HG02642 (cell line): ENCODE results near the gene CEP63.

Experiments
- ATAC-seq: cut with Tn5 transposase; IDR thresholded peaks from one replicate; pipeline ENCODE4 v1.9.1; 2021; ENCODE audit warnings: mild to moderate bottlenecking; ENCODE audit not compliant: unreplicated experiment, poor library complexity

CEP63 gene

GRCh38 chr3:134466331-134466730, 19.5 kb upstream of the CEP63 start:
- ATAC-seq, result no peak

GRCh38 chr3:134468519-134468918, 17.3 kb upstream of the CEP63 start:
- ATAC-seq, result no peak

- no peak for ATAC-seq
Observed at GRCh38 chr3:134471521-134472193, 14.2 kb upstream of the CEP63 start.

GRCh38 chr3:134472831-134473230, 13.0 kb upstream of the CEP63 start:
- ATAC-seq, result no peak

- ATAC-seq, result no peak
Observed at GRCh38 chr3:134473868-134474546, 11.8 kb upstream of the CEP63 start.

GRCh38 chr3:134474956-134475355, 10.9 kb upstream of the CEP63 start:
- no peak for ATAC-seq

- no peak for ATAC-seq
Observed at GRCh38 chr3:134476306-134476705, 9.6 kb upstream of the CEP63 start.

GRCh38 chr3:134477002-134477401, 8.9 kb upstream of the CEP63 start:
- ATAC-seq, result no peak

GRCh38 chr3:134477938-134478337, 7.9 kb upstream of the CEP63 start:
- ATAC-seq, result no peak

- no peak for ATAC-seq
Observed at GRCh38 chr3:134480546-134480945, 5.3 kb upstream of the CEP63 start.

- no peak for ATAC-seq
Observed at GRCh38 chr3:134481166-134481565, 4.7 kb upstream of the CEP63 start.

GRCh38 chr3:134482622-134483021, 3.2 kb upstream of the CEP63 start:
- ATAC-seq, result no peak

- ATAC-seq, result no peak
Observed at GRCh38 chr3:134483195-134483900, 2.5 kb upstream of the CEP63 start.

GRCh38 chr3:134485075-134485717, 661 bp upstream of the CEP63 start:
- peak; percentile 17 for ATAC-seq

GRCh38 chr3:134486577-134487041, 752 bp downstream of the CEP63 start:
- ATAC-seq, result peak; percentile 17

- no peak for ATAC-seq
Observed at GRCh38 chr3:134487406-134487805, 1.5 kb downstream of the CEP63 start.

GRCh38 chr3:134494495-134494894, 8.6 kb downstream of the CEP63 start:
- ATAC-seq, result no peak

GRCh38 chr3:134495980-134496379, 10.1 kb downstream of the CEP63 start:
- no peak for ATAC-seq

GRCh38 chr3:134496471-134497071, 10.7 kb downstream of the CEP63 start:
- ATAC-seq, result no peak

- ATAC-seq, result no peak
Observed at GRCh38 chr3:134503266-134503665, 17.4 kb downstream of the CEP63 start.
